NCI-H2107 treated with DMSO at 0.1 percent for 48 hours (cell line): ENCODE results near the gene RBM47.
A peak's percentile ranks its signal among the peaks of the same experiment; 100 is the strongest.

ENCODE experiments used
- DNase-seq: peaks from one replicate; lab custom pipeline; 2025; ENCODE audit not compliant: unreplicated experiment; lab: John Stamatoyannopoulos, UW

RBM47 gene

GRCh38 chr4:40592034-40592433 lies 37.6 kb downstream of the RBM47 start:
- DNase-seq, result no peak

- DNase-seq, result no peak
Measured at GRCh38 chr4:40587826-40588225, 41.8 kb downstream of the RBM47 start.

GRCh38 chr4:40587351-40587750 lies 42.3 kb downstream of the RBM47 start:
- no peak for DNase-seq

- DNase-seq, result no peak
Measured at GRCh38 chr4:40586729-40587128, 42.9 kb downstream of the RBM47 start.

- DNase-seq, result no peak
Measured at GRCh38 chr4:40586034-40586433, 43.6 kb downstream of the RBM47 start.

- no peak for DNase-seq
Measured at GRCh38 chr4:40585201-40585799, 44.4 kb downstream of the RBM47 start.

- DNase-seq, result no peak
Measured at GRCh38 chr4:40584517-40585141, 45.0 kb downstream of the RBM47 start.

- no peak for DNase-seq
Measured at GRCh38 chr4:40583850-40584439, 45.7 kb downstream of the RBM47 start.

- no peak for DNase-seq
Measured at GRCh38 chr4:40582413-40582812, 47.3 kb downstream of the RBM47 start.

- no peak for DNase-seq
Measured at GRCh38 chr4:40581254-40582140, 48.2 kb downstream of the RBM47 start.

- DNase-seq, result no peak
Measured at GRCh38 chr4:40579983-40580382, 49.7 kb downstream of the RBM47 start.

- no peak for DNase-seq
Measured at GRCh38 chr4:40577588-40578253, 51.9 kb downstream of the RBM47 start.

- peak; percentile 53 for DNase-seq
Measured at GRCh38 chr4:40576651-40577480, 52.8 kb downstream of the RBM47 start.

- no peak for DNase-seq
Measured at GRCh38 chr4:40575846-40576245, 53.8 kb downstream of the RBM47 start.

- DNase-seq, result no peak
Measured at GRCh38 chr4:40573593-40574311, 55.9 kb downstream of the RBM47 start.

- DNase-seq, result no peak
Measured at GRCh38 chr4:40572692-40573310, 56.9 kb downstream of the RBM47 start.

- DNase-seq, result no peak
Measured at GRCh38 chr4:40571208-40571607, 58.5 kb downstream of the RBM47 start.

GRCh38 chr4:40570348-40571077 lies 59.2 kb downstream of the RBM47 start:
- no peak for DNase-seq
